ENCODE results near the gene SPACA6. TPM values are rescaled to one million over a fixed set of nuclear protein-coding genes. Genes with fewer than 3 reads are reported as not detected.

Gene SPACA6
- total RNA-seq, 1 experiment from 2014 or later, result 13.3 TPM

DNA sequence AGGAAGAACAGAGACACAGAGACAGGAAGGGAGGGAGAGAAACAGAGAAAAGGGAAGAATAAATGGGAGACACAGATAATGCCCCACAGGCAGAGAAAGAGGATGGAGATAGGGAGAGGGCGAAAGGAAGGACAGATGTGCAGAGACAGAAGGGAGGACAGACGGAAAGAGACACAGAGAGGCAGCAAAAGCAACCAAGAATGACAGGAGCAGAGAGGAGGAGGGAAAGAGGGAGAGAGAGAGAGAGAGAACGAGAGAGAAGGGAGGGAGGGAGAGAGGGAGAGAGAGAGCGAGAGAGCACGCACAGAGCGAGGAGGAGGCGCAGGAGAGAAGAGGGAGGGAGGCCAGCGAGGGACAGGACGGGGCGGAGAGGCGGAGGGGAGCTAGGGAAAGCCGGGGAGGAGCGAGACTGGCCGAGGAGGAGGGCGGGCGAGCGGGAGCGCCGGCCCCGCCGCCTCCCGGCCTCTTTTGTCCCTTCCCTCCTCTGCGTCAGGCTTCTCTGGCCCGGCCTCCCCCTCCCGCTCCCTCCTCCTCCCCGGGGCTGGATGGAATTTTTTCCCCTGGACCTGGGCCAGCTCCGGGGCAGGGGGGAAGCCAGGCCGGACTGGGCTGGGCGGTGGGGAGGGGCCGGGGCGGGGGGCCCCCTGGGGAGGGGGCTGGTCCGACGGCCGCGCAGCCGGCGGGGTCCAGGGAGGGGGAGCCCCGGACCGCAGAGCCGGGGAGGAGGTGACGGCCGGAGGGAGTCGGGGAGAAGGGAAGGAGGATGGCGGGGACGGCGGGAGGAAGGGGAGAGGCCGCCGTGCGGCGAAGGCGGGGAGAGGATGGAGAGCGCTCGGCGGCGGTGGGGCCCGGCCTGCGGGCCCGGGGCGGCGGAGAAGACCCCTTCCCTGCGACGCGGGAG is 4.2 kb upstream of the SPACA6 start:
- ATAC-seq (peak; percentile 25), DNase-seq (ENCODE audit: low spot score) (peak; percentile 81)
- POLR2A ChIA-PET, result interaction anchor here (0.7 to 2.3 kb wide), 4 partner anchors 12 to 812 kb away, joined by 3 to 17 read pairs (median 4); no protein-coding TSS in a partner anchor
- H3K4me3 Mint-ChIP-seq, result peak overlapping the region; percentile 86
- TF ChIP-seq ZNF121 (CRISPR knock-in tag; IDR thresholded peaks at IDR 0.05) (peak; percentile 64), GTF2I (CRISPR knock-in tag; conservative IDR thresholded peaks at IDR 0.05) (peak; percentile 61; the same call in 1 of the 2 replicates), ZNF263 (CRISPR knock-in tag; IDR thresholded peaks at IDR 0.05; ENCODE audit: low read depth) (peak; percentile 96)
- TF ChIP-seq, protein P1, sequence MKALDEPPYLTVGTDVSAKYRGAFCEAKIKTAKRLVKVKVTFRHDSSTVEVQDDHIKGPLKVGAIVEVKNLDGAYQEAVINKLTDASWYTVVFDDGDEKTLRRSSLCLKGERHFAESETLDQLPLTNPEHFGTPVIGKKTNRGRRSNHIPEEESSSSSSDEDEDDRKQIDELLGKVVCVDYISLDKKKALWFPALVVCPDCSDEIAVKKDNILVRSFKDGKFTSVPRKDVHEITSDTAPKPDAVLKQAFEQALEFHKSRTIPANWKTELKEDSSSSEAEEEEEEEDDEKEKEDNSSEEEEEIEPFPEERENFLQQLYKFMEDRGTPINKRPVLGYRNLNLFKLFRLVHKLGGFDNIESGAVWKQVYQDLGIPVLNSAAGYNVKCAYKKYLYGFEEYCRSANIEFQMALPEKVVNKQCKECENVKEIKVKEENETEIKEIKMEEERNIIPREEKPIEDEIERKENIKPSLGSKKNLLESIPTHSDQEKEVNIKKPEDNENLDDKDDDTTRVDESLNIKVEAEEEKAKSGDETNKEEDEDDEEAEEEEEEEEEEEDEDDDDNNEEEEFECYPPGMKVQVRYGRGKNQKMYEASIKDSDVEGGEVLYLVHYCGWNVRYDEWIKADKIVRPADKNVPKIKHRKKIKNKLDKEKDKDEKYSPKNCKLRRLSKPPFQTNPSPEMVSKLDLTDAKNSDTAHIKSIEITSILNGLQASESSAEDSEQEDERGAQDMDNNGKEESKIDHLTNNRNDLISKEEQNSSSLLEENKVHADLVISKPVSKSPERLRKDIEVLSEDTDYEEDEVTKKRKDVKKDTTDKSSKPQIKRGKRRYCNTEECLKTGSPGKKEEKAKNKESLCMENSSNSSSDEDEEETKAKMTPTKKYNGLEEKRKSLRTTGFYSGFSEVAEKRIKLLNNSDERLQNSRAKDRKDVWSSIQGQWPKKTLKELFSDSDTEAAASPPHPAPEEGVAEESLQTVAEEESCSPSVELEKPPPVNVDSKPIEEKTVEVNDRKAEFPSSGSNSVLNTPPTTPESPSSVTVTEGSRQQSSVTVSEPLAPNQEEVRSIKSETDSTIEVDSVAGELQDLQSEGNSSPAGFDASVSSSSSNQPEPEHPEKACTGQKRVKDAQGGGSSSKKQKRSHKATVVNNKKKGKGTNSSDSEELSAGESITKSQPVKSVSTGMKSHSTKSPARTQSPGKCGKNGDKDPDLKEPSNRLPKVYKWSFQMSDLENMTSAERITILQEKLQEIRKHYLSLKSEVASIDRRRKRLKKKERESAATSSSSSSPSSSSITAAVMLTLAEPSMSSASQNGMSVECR (CRISPR knock-in tag; IDR thresholded peaks at IDR 0.05; ENCODE audit: borderline replicate concordance), result no peak
- CTCF ChIA-PET, result interaction anchor here (0.8 to 4.1 kb wide), 9 partner anchors 14 to 531 kb away, joined by 3 to 29 read pairs (median 4); no protein-coding TSS in a partner anchor
- peaks cover 8% of the 10 kb centered on the region; the same call in 1 of the 2 replicates for H3K27me3 Mint-ChIP-seq (ENCODE audit: low read depth)
- H3K4me1 Mint-ChIP-seq, result peaks cover 40% of the 10 kb centered on the region
- peak overlapping the region; percentile 73 for H3K27ac Mint-ChIP-seq
- peaks cover 24% of the 10 kb centered on the region for H3K9me3 Mint-ChIP-seq
- peaks cover 12% of the 10 kb centered on the region for H3K36me3 Mint-ChIP-seq

DNA sequence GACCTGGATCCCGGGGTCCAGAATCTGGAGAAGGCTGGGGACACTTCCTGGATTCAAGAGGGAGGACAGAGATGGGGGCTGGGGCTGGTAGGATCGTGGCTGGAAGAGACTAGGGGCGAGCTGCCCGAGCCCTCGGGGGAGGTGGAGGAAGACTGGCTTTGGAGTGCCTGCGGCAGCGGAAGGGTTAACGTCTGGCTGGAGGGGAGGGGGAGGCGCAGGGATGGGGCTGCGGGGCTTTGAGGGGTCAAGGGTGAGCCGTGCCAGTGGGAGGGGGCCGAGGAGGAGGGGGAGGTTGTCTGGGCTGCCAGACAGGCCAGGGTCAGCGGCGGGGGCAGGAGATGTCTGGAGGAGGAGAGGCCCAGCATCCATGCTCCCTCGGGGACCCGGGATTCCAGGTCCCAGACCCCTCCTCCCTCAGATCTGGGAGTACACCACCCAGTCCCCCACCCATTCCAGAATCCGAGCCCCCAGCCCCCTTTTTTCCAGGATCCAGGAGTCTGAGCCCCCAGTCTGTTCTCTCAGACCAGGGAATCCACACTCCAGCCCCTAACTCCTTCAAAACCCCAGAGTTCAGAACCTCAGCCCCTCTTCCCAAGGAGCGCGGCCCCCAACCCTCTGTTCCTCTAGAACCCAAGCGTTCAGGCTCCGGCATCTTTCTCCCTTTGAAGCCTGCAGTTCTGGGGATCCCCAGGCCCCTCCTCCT is 3.2 kb upstream of the SPACA6 start:
- DNase-seq (ENCODE audit: low spot score), result peak; percentile 77
- H3K4me1 Mint-ChIP-seq, result peaks cover 41% of the 10 kb centered on the region
- H3K36me3 Mint-ChIP-seq, result peaks cover 9% of the 10 kb centered on the region
- ChIA-PET CTCF (interaction anchor here (1.1 to 4.1 kb wide), 5 partner anchors 13 to 269 kb away, joined by 3 to 29 read pairs (median 4); no protein-coding TSS in a partner anchor), POLR2A (interaction anchor here (0.7 to 1.8 kb wide), 3 partner anchors 11 to 813 kb away, joined by 3 to 7 read pairs (median 3); no protein-coding TSS in a partner anchor)
- H3K9me3 Mint-ChIP-seq, result peaks cover 14% of the 10 kb centered on the region
- no peak overlapping the region; the same call in 1 of the 2 replicates for H3K27ac Mint-ChIP-seq
- peaks cover 7% of the 10 kb centered on the region; the same call in 1 of the 2 replicates for H3K27me3 Mint-ChIP-seq (ENCODE audit: low read depth)
- ATAC-seq, result peak; percentile 8
- peak overlapping the region; percentile 82 for H3K4me3 Mint-ChIP-seq
- TF ChIP-seq, protein P2, sequence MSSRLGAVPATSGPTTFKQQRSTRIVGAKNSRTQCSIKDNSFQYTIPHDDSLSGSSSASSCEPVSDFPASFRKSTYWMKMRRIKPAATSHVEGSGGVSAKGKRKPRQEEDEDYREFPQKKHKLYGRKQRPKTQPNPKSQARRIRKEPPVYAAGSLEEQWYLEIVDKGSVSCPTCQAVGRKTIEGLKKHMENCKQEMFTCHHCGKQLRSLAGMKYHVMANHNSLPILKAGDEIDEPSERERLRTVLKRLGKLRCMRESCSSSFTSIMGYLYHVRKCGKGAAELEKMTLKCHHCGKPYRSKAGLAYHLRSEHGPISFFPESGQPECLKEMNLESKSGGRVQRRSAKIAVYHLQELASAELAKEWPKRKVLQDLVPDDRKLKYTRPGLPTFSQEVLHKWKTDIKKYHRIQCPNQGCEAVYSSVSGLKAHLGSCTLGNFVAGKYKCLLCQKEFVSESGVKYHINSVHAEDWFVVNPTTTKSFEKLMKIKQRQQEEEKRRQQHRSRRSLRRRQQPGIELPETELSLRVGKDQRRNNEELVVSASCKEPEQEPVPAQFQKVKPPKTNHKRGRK (CRISPR knock-in tag; IDR thresholded peaks at IDR 0.05; ENCODE audit: borderline replicate concordance), result no peak
- TF ChIP-seq FOXK1 (CRISPR knock-in tag; IDR thresholded peaks at IDR 0.05), result peak; percentile 38; the same call in 1 of the 2 replicates
- TF ChIP-seq SMAD4 (CRISPR knock-in tag; IDR thresholded peaks at IDR 0.05), result peak; percentile 31; the same call in 1 of the 2 replicates
- TF ChIP-seq, protein P3, sequence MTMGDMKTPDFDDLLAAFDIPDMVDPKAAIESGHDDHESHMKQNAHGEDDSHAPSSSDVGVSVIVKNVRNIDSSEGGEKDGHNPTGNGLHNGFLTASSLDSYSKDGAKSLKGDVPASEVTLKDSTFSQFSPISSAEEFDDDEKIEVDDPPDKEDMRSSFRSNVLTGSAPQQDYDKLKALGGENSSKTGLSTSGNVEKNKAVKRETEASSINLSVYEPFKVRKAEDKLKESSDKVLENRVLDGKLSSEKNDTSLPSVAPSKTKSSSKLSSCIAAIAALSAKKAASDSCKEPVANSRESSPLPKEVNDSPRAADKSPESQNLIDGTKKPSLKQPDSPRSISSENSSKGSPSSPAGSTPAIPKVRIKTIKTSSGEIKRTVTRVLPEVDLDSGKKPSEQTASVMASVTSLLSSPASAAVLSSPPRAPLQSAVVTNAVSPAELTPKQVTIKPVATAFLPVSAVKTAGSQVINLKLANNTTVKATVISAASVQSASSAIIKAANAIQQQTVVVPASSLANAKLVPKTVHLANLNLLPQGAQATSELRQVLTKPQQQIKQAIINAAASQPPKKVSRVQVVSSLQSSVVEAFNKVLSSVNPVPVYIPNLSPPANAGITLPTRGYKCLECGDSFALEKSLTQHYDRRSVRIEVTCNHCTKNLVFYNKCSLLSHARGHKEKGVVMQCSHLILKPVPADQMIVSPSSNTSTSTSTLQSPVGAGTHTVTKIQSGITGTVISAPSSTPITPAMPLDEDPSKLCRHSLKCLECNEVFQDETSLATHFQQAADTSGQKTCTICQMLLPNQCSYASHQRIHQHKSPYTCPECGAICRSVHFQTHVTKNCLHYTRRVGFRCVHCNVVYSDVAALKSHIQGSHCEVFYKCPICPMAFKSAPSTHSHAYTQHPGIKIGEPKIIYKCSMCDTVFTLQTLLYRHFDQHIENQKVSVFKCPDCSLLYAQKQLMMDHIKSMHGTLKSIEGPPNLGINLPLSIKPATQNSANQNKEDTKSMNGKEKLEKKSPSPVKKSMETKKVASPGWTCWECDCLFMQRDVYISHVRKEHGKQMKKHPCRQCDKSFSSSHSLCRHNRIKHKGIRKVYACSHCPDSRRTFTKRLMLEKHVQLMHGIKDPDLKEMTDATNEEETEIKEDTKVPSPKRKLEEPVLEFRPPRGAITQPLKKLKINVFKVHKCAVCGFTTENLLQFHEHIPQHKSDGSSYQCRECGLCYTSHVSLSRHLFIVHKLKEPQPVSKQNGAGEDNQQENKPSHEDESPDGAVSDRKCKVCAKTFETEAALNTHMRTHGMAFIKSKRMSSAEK (CRISPR knock-in tag; IDR thresholded peaks at IDR 0.05; ENCODE audit: borderline replicate concordance), result no peak
- no peak for TF ChIP-seq TCF7 (CRISPR knock-in tag; IDR thresholded peaks at IDR 0.05; ENCODE audit: low read depth)
- TF ChIP-seq, protein P4, sequence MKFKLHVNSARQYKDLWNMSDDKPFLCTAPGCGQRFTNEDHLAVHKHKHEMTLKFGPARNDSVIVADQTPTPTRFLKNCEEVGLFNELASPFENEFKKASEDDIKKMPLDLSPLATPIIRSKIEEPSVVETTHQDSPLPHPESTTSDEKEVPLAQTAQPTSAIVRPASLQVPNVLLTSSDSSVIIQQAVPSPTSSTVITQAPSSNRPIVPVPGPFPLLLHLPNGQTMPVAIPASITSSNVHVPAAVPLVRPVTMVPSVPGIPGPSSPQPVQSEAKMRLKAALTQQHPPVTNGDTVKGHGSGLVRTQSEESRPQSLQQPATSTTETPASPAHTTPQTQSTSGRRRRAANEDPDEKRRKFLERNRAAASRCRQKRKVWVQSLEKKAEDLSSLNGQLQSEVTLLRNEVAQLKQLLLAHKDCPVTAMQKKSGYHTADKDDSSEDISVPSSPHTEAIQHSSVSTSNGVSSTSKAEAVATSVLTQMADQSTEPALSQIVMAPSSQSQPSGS (CRISPR knock-in tag; IDR thresholded peaks at IDR 0.05; ENCODE audit: borderline replicate concordance, low read depth), result no peak
- no peak for TF ChIP-seq ZBTB21 (CRISPR knock-in tag; IDR thresholded peaks at IDR 0.05; ENCODE audit: borderline replicate concordance)
- TF ChIP-seq PRRX2 (CRISPR knock-in tag; IDR thresholded peaks at IDR 0.05), result no peak
- no peak for TF ChIP-seq CBFB (CRISPR knock-in tag; IDR thresholded peaks at IDR 0.05; ENCODE audit: low read depth)
- TF ChIP-seq, protein P5, sequence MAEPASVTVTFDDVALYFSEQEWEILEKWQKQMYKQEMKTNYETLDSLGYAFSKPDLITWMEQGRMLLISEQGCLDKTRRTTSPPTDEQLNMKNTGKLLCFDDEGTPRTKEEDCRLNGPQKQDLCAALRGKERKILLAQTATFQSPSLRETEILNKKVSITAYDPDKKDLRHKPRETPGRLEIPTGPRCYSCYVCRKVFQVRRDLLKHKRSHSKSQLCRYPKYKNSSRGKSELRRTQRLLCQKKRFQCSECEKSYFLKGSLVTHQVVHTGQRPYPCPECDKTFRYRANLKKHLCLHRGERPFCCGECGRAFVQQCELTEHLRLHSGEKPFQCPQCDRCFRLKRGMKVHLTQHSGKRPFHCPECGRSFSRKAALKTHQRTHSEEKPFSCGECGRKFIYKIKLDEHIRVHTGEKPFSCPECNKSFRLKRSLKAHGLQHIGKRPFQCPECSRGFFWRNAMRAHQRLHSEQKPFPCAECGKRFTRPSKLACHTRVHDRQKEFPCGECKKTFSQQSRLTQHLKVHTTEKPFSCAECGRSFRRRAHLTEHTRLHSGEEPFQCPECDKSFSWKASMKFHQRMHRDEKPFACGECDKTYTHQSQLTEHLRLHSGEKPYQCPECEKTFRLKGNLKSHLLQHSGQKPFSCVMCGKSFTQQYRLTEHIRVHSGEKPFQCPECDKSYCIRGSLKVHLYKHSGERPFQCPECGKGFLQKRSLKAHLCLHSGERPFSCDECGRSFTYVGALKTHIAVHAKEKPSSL (CRISPR knock-in tag; conservative IDR thresholded peaks at IDR 0.05), result no peak
- no peak for TF ChIP-seq ZNF396 (CRISPR knock-in tag; IDR thresholded peaks at IDR 0.05; ENCODE audit: borderline replicate concordance)

Measured in WTC11 (cell line).